ENCODE measurements around the gene SLC25A18.

Gene SLC25A18

GRCh38 chr22:17628406-17629172 lies 65.3 kb downstream of the SLC25A18 start, which contains the start of gene ATP6V1E1:
ATP6V1E1 (minus strand) TSS chr22:17628749; CDS start chr22:17628635, 114 bp downstream.
- peak within 1 kb of the TSS; percentile 94 for H3K4me3 ChIP-seq (ENCODE audit: low read length)
- DNase-seq (ENCODE audit: low read depth) = peak; percentile 98
- no peak for TF ChIP-seq CTCF (IDR thresholded peaks at IDR 0.05; ENCODE audit: insufficient read depth, low read depth, low read length, missing control alignments)

- TF ChIP-seq CTCF (IDR thresholded peaks at IDR 0.05; ENCODE audit: insufficient read depth, low read depth, low read length, missing control alignments) = no peak
- H3K4me3 ChIP-seq (ENCODE audit: low read length) = peak overlapping the region; percentile 94
- DNase-seq (ENCODE audit: low read depth) = no peak
Observed at GRCh38 chr22:17629173-17629489, 65.8 kb downstream of the SLC25A18 start.

GRCh38 chr22:17629641-17630040 lies 66.3 kb downstream of the SLC25A18 start:
- TF ChIP-seq CTCF (IDR thresholded peaks at IDR 0.05; ENCODE audit: insufficient read depth, low read depth, low read length, missing control alignments) = no peak
- H3K4me3 ChIP-seq (ENCODE audit: low read length) = no peak overlapping the region
- DNase-seq (ENCODE audit: low read depth) = no peak

- H3K4me3 ChIP-seq (ENCODE audit: low read length) = no peak overlapping the region
Observed at GRCh38 chr22:17631076-17631565, 67.8 kb downstream of the SLC25A18 start.

GRCh38 chr22:17633217-17633997 lies 70.1 kb downstream of the SLC25A18 start:
- H3K4me3 ChIP-seq (ENCODE audit: low read length) = no peak overlapping the region
- TF ChIP-seq CTCF (IDR thresholded peaks at IDR 0.05; ENCODE audit: insufficient read depth, low read depth, low read length, missing control alignments) = no peak
- peak; percentile 97 for DNase-seq (ENCODE audit: low read depth)

More at GRCh38 chr22:17631076-17631565, 67.8 kb downstream of the SLC25A18 start:
- TF ChIP-seq CTCF (IDR thresholded peaks at IDR 0.05; ENCODE audit: insufficient read depth, low read depth, low read length, missing control alignments) = no peak
- DNase-seq (ENCODE audit: low read depth) = no peak

- no peak for TF ChIP-seq CTCF (IDR thresholded peaks at IDR 0.05; ENCODE audit: insufficient read depth, low read depth, low read length, missing control alignments)
- no peak for DNase-seq (ENCODE audit: low read depth)
- H3K4me3 ChIP-seq (ENCODE audit: low read length) = no peak overlapping the region
Observed at GRCh38 chr22:17633998-17634323, 70.7 kb downstream of the SLC25A18 start.

All from epithelial cell of esophagus (primary cell).